Endothelial cell of umbilical vein (primary cell): ENCODE data around the gene IP6K2. TPM values are rescaled to one million over a fixed set of nuclear protein-coding genes. Genes with fewer than 3 reads are reported as not detected.
A peak's percentile ranks its signal among the peaks of the same experiment; 100 is the strongest.

Source experiments
- BruUV-seq: library from RNA; stranded (reverse); fragments of 400-500 nt; replicated peaks from 2 replicates; lab custom pipeline; 2021; lab: Mats Ljungman, UMichigan
- CTCF ChIA-PET: fragments of 300-600, 350-600 bp; sonication (Branson Sonifier 250); formaldehyde crosslinking; loops from one replicate; lab custom pipeline; 2021; ENCODE audit warnings: antibody characterized with exemption, inconsistent platforms; lab: Charles Lee
- POLR2A ChIA-PET: fragments of 300-600, 350-600 bp; sonication (Branson Sonifier 250); formaldehyde crosslinking; loops from one replicate; lab custom pipeline; 2021; ENCODE audit warnings: antibody characterized with exemption, inconsistent platforms; lab: Charles Lee
- DNase-seq: peaks from one replicate; pipeline ENCODE4 v3.0.0-alpha.2; 2011; ENCODE audit warnings: low read depth, low spot score
- FAIRE-seq: peaks from 2 replicates; lab custom pipeline; 2011; peaks lifted over from hg19 to GRCh38; lab: Jason Lieb, UNC
- H2AFZ ChIP-seq: 2 replicates; pipeline ENCODE4 v1.6.0; 2012; ENCODE audit warnings: low read depth, low read length, control low read depth, inconsistent platforms
- H3K27ac ChIP-seq: 2 replicates; pipeline ENCODE4 v1.5.1; 2011; ENCODE audit warnings: low read depth, mild to moderate bottlenecking, control low read depth, low read length, moderate library complexity; ENCODE audit not compliant: insufficient read depth
- H3K27me3 ChIP-seq, 2 experiments: 2 replicates each; pipeline versions ENCODE4 v1.6.0 to v1.6.1; 2011; ENCODE audit warnings: low read length in 2 of 2, mixed read lengths in 1 of 2; ENCODE audit not compliant: control insufficient read depth in 2 of 2, insufficient read depth in 2 of 2
- H3K36me3 ChIP-seq, 2 experiments: 2 replicates in 1 of 2; 3 replicates in 1 of 2; pipeline ENCODE4 v1.5.1; 2011; ENCODE audit warnings: low read length in 2 of 2, mild to moderate bottlenecking in 1 of 2, moderate library complexity in 1 of 2; ENCODE audit not compliant: control insufficient read depth in 2 of 2, insufficient read depth in 2 of 2; ENCODE audit errors: extremely low read depth in 1 of 2
- H3K4me1 ChIP-seq: 3 replicates; pipeline ENCODE4 v1.5.1; 2011; ENCODE audit warnings: mild to moderate bottlenecking, low read length; ENCODE audit not compliant: control insufficient read depth, insufficient read depth; ENCODE audit errors: extremely low read depth
- H3K4me2 ChIP-seq: 2 replicates; pipeline ENCODE4 v1.6.1; 2011; ENCODE audit warnings: low read length, control low read depth, mixed read lengths; ENCODE audit not compliant: insufficient read depth
- H3K4me3 ChIP-seq, 3 experiments: fragments of 200-600 bp in 1 of 3; sonication (generic), shearing (Covaris generic) in 1 of 3; replicated peaks in 1 of 3; 2 replicates each; pipeline ENCODE4 v1.5.1; 2011 to 2016; ENCODE audit warnings: control low read depth in 3 of 3, low read length in 3 of 3, mild to moderate bottlenecking in 2 of 3, inconsistent platforms in 1 of 3, low read depth in 1 of 3, moderate library complexity in 1 of 3; ENCODE audit not compliant: insufficient read depth in 1 of 3
- H3K79me2 ChIP-seq: 2 replicates; pipeline ENCODE4 v1.6.0; 2012; ENCODE audit warnings: low read length, inconsistent platforms; ENCODE audit not compliant: control insufficient read depth, insufficient read depth
- H3K9ac ChIP-seq: replicated peaks from 2 replicates; pipeline ENCODE3; 2011; ENCODE audit warnings: low read length, control low read depth; ENCODE audit not compliant: insufficient read depth; ENCODE audit errors: extremely low read depth
- H3K9me1 ChIP-seq: replicated peaks from 3 replicates; pipeline ENCODE4 v1.6.0; 2011; ENCODE audit warnings: mild to moderate bottlenecking, low read length; ENCODE audit not compliant: control insufficient read depth, insufficient read depth; ENCODE audit errors: extremely low read depth
- H3K9me3 ChIP-seq: replicated peaks from 2 replicates; pipeline ENCODE4 v1.5.1; 2012; ENCODE audit warnings: low read length, inconsistent platforms; ENCODE audit not compliant: control insufficient read depth, insufficient read depth
- H4K20me1 ChIP-seq: replicated peaks from 2 replicates; pipeline ENCODE3; 2011; ENCODE audit warnings: mild to moderate bottlenecking, low read length; ENCODE audit not compliant: control insufficient read depth, insufficient read depth; ENCODE audit errors: extremely low read depth
- CTCF ChIP-seq, 2 donors: IDR thresholded peaks; 1 replicate in 1 of 2; 2 replicates in 1 of 2; pipeline ENCODE4 v1.5.1; 2011; ENCODE audit warnings: low read length in 2 of 2, mild to moderate bottlenecking in 2 of 2, moderate library complexity in 2 of 2, control low read depth in 1 of 2, inconsistent platforms in 1 of 2, low read depth in 1 of 2; ENCODE audit not compliant: insufficient read depth in 1 of 2; ENCODE audit errors: extremely low read depth in 1 of 2
- EZH2 ChIP-seq: IDR thresholded peaks from 2 replicates; pipeline ENCODE4 v1.6.1; 2012; ENCODE audit warnings: borderline replicate concordance, low read depth, mild to moderate bottlenecking, moderate library complexity, low read length, inconsistent platforms; ENCODE audit not compliant: severe bottlenecking
- FOS ChIP-seq: IDR thresholded peaks from 2 replicates; pipeline ENCODE4 v1.6.1; 2011; ENCODE audit warnings: mild to moderate bottlenecking, low read length, moderate library complexity, borderline replicate concordance; ENCODE audit not compliant: insufficient read depth
- GATA2 ChIP-seq: IDR thresholded peaks from 2 replicates; pipeline ENCODE4 v1.7.0; 2011; ENCODE audit warnings: low read depth, mild to moderate bottlenecking, moderate library complexity, mixed read lengths, low read length; ENCODE audit not compliant: insufficient read length, insufficient read depth
- JUN ChIP-seq: IDR thresholded peaks from 2 replicates; pipeline ENCODE4 v1.6.1; 2011; ENCODE audit warnings: borderline replicate concordance, low read depth; ENCODE audit not compliant: insufficient read length, insufficient read depth
- MYC ChIP-seq: IDR thresholded peaks from one replicate; pipeline ENCODE4 v1.6.1; 2011; ENCODE audit warnings: mild to moderate bottlenecking, low read depth, low read length
- POLR2A ChIP-seq: IDR thresholded peaks from 2 replicates; pipeline ENCODE4 v1.6.1; 2012; ENCODE audit warnings: low read depth, mild to moderate bottlenecking, control low read depth, low read length
- POLR2AphosphoS5 ChIP-seq: IDR thresholded peaks from 2 replicates; pipeline ENCODE4 v1.6.1; 2012; ENCODE audit warnings: low read depth, mild to moderate bottlenecking, control low read depth, low read length, moderate library complexity; ENCODE audit not compliant: insufficient read depth
- dilution Hi-C: fragments of 300-500 bp; cut with MboI; formaldehyde crosslinking; loops from one replicate; pipeline ENCODE4 v1.15.0; 2019; ENCODE audit warnings: low sequenced_read_pairs; ENCODE audit not compliant: extremely low pct_ligation_motif_present
- intact Hi-C: fragments of 100-400 bp; cut with micrococcal nuclease; formaldehyde crosslinking; loops from one replicate; pipeline ENCODE4 v1.10.0; 2022
- polyA plus RNA-seq, 4 experiments: library from polyadenylated mRNA; depleted of rRNA in 3 of 4; stranded (reverse) in 3 of 4; unstranded in 1 of 4; fragments of >200 nt; gene quantifications; 2 replicates each; pipeline versions ENCODE4 v1.2.1 to v1.2.3, GENCODE V29; 2011 to 2012; ENCODE audit warnings: missing spikeins in 1 of 4
- total RNA-seq: library from RNA; stranded (reverse); gene quantifications from 2 replicates; pipeline ENCODE4 v1.2.3, GENCODE V29; 2021
- TF ChIP-seq, protein P1 (sequence below): IDR thresholded peaks from 2 replicates; pipeline ENCODE4 v1.6.1; 2011; ENCODE audit not compliant: insufficient read depth, insufficient read length

Gene IP6K2
- total and polyA plus RNA-seq, 2 donors (not counting 3 experiments of a cell fraction or from before 2014, with no cell fraction given), result 81.8 to 143 TPM

- H3K4me1 ChIP-seq, result peaks cover 8% of the 10 kb centered on the region
- DNase-seq (peak; percentile 43), FAIRE-seq (peak; percentile 80)
- H3K36me3 ChIP-seq, result no peaks in the 10 kb centered on the region
- BruUV-seq, result no TSS peak
- POLR2A ChIA-PET, result no interaction called here
- H3K27ac ChIP-seq, result no peak overlapping the region
- peak overlapping the region in 1 of 3 experiments; percentile 20 for H3K4me3 ChIP-seq
- intact Hi-C loops (no loop called here), dilution Hi-C loops (no loop called here)
- H3K79me2 ChIP-seq, result no peaks in the 10 kb centered on the region
- H3K27me3 ChIP-seq, result peaks cover 8 to 10% of the 10 kb centered on the region in 2 experiments
- peak overlapping the region; percentile 27 for H3K4me2 ChIP-seq
- CTCF ChIA-PET, result interaction anchor here (0.9 to 2.9 kb wide), 3 partner anchors 13 to 52 kb away, joined by 4 to 20 read pairs (median 5); partner anchors contain the start of genes SLC26A6 and UQCRC1
- no peaks in the 10 kb centered on the region for H3K9me3 ChIP-seq
- H4K20me1 ChIP-seq, result no peaks in the 10 kb centered on the region
- TF ChIP-seq CTCF (IDR thresholded peaks at IDR 0.05; ENCODE audit: extremely low read depth in 1 of 2, insufficient read depth in 1 of 2, low read depth in 1 of 2, low read length in 2 of 2), result no peak
- TF ChIP-seq EZH2, result no peak
- no peak for TF ChIP-seq JUN
- TF ChIP-seq FOS, result no peak
- TF ChIP-seq, protein P1, sequence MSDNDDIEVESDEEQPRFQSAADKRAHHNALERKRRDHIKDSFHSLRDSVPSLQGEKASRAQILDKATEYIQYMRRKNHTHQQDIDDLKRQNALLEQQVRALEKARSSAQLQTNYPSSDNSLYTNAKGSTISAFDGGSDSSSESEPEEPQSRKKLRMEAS, result peak; percentile 42
- TF ChIP-seq GATA2, result no peak
- TF ChIP-seq MYC, result no peak
- TF ChIP-seq POLR2A, result no peak
- TF ChIP-seq POLR2AphosphoS5, result peak; percentile 28
- H3K9ac ChIP-seq, result no peak overlapping the region
- peak overlapping the region; percentile 25 for H2AFZ ChIP-seq
- H3K9me1 ChIP-seq, result no peaks in the 10 kb centered on the region
These were observed 55.4 kb downstream of the IP6K2 start for GRCh38 chr3:48661501-48662144.
